Psoas muscle (tissue), 8 donors: ENCODE measurements around the gene MTX1. TPM values are rescaled to one million over a fixed set of nuclear protein-coding genes. Genes with fewer than 3 reads are reported as not detected.
A peak's percentile ranks its signal among the peaks of the same experiment; 100 is the strongest.
"Not testable (repeated sequence)": the region's sequence is repeated elsewhere in the genome, so short reads cannot be mapped to it uniquely, and the experiment has no call there.

Source experiments
- ATAC-seq, 4 donors: fragments of 200-7000 bp; cut with Tn5 transposase; one replicate each; pipeline ENCODE4 v1.9.1; 2020; ENCODE audit warnings: moderate library complexity in 3 of 4, mild to moderate bottlenecking in 2 of 4
- DNase-seq, 2 donors: peaks; one replicate each; pipeline ENCODE4 v3.0.0-alpha.2; 2020
- H3K27ac ChIP-seq: fragments of 200-600 bp; one replicate; pipeline ENCODE4 v1.8.0; 2022
- H3K27me3 ChIP-seq, 3 donors: fragments of 200-600 bp in 1 of 3; one replicate each; pipeline versions ENCODE4 v1.6.1 to v1.8.0; 2013 to 2022; ENCODE audit warnings: low read length in 2 of 3, mild to moderate bottlenecking in 2 of 3, moderate library complexity in 1 of 3; ENCODE audit not compliant: insufficient read depth in 3 of 3
- H3K36me3 ChIP-seq, 2 donors: fragments of 200-600 bp in 1 of 2; one replicate each; pipeline versions ENCODE4 v1.6.1 to v1.8.0; 2013 to 2022; ENCODE audit warnings: low read depth in 1 of 2, mild to moderate bottlenecking in 1 of 2, moderate library complexity in 1 of 2; ENCODE audit not compliant: insufficient read depth in 1 of 2
- H3K4me1 ChIP-seq: fragments of 200-600 bp; one replicate; pipeline ENCODE4 v1.8.0; 2022
- H3K4me3 ChIP-seq: fragments of 200-600 bp; one replicate; pipeline ENCODE4 v1.8.0; 2022; ENCODE audit warnings: mild to moderate bottlenecking
- H3K9me3 ChIP-seq: fragments of 200-600 bp; one replicate; pipeline ENCODE4 v1.8.0; 2022
- WGBS, 3 donors: extraction: QIAGEN DNeasy Blood & Tissue Kit; methylation state at CpG; one replicate each; pipeline versions ENCODE4 v1.1.6 to v1.1.7; 2013; 5-methylcytosine and 5-hydroxymethylcytosine counted together
- intact Hi-C, 2 donors: fragments of 100-400 bp; cut with DNase I; formaldehyde crosslinking; loops; one replicate each; pipeline versions ENCODE4 v1.11.0 to v1.14.2; 2022
- polyA plus RNA-seq, 3 donors: library from polyadenylated mRNA; stranded (reverse); fragments of 200-250 nt; gene quantifications; one replicate each; pipeline ENCODE4 v1.2.3, GENCODE V29; 2013
- total RNA-seq, 4 donors: library from RNA; stranded (reverse); fragmentation: NEBNext Ultra II Directional in 2 of 4; extraction: Animal tissue kit (Norgen Biotek cat#: 25700) in 2 of 4; gene quantifications; one replicate each; pipeline versions ENCODE4 v1.2.1 to v1.2.4, GENCODE V29; 2021 to 2023
- TF ChIP-seq, protein P1 (sequence below): fragments of 200-600 bp; IDR thresholded peaks from one replicate; pipeline ENCODE4 v1.8.0; 2022; ENCODE audit warnings: antibody characterized with exemption
- donor health status: healthy with polysubstance abuse.
- donor health status: DM: no; HTN: no; CAD: no; lungs with moderate emphysema.
- donor health status: Bipolar disorder and iron deficiency.
- donor health status: healthy.
- donor health status: DM: yes; HTN: yes; CAD: no.
- donor health status: DM: no; HTN: no; CAD: no.
- donor health status: DM: no; HTN: no; CAD: no.
- donor health status: DM: yes; HTN: yes; CAD: no.

Gene MTX1
- total and polyA plus RNA-seq, 7 donors, result 8.1 to 47.1 (median 17.7) TPM

DNA sequence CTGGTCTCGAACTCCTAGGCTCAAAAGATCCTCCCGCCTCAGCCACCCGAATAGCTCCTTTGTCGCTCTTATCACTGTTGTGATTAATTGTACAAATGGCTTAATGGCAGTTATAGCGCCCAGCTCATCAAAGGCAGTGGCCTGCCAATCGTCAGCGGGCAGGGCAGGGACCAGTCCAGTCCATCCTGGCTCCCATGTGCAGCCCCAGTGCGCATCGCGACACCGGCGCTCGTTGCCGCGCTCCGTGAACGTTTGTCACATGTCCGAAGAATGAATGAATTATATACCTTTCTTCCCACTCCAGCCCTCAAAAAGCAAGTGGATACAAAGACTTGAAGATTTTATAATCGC, 18.4 kb downstream of the MTX1 start:
- TF ChIP-seq, protein P1, sequence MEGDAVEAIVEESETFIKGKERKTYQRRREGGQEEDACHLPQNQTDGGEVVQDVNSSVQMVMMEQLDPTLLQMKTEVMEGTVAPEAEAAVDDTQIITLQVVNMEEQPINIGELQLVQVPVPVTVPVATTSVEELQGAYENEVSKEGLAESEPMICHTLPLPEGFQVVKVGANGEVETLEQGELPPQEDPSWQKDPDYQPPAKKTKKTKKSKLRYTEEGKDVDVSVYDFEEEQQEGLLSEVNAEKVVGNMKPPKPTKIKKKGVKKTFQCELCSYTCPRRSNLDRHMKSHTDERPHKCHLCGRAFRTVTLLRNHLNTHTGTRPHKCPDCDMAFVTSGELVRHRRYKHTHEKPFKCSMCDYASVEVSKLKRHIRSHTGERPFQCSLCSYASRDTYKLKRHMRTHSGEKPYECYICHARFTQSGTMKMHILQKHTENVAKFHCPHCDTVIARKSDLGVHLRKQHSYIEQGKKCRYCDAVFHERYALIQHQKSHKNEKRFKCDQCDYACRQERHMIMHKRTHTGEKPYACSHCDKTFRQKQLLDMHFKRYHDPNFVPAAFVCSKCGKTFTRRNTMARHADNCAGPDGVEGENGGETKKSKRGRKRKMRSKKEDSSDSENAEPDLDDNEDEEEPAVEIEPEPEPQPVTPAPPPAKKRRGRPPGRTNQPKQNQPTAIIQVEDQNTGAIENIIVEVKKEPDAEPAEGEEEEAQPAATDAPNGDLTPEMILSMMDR, result no peak
- WGBS, 3 donors, result 0% methylated on average over 19 of the region's 19 CpGs
- Histone ChIP-seq H3K27ac (peak overlapping the region; percentile 84), H3K36me3 (no peaks in the 10 kb centered on the region), H3K9me3 (no peaks in the 10 kb centered on the region), H3K4me1 (no peaks in the 10 kb centered on the region), H3K4me3 (peak overlapping the region; percentile 79), H3K27me3 (no peaks in the 10 kb centered on the region)
- intact Hi-C loops, result loop anchor here (1.0 to 5.0 kb wide), 2 partner anchors 21 to 50 kb away; no protein-coding TSS in a partner anchor
- DNase-seq, result peak; percentile 56 to 77
- peak; percentile 59 to 75 (median 65) for ATAC-seq

DNA sequence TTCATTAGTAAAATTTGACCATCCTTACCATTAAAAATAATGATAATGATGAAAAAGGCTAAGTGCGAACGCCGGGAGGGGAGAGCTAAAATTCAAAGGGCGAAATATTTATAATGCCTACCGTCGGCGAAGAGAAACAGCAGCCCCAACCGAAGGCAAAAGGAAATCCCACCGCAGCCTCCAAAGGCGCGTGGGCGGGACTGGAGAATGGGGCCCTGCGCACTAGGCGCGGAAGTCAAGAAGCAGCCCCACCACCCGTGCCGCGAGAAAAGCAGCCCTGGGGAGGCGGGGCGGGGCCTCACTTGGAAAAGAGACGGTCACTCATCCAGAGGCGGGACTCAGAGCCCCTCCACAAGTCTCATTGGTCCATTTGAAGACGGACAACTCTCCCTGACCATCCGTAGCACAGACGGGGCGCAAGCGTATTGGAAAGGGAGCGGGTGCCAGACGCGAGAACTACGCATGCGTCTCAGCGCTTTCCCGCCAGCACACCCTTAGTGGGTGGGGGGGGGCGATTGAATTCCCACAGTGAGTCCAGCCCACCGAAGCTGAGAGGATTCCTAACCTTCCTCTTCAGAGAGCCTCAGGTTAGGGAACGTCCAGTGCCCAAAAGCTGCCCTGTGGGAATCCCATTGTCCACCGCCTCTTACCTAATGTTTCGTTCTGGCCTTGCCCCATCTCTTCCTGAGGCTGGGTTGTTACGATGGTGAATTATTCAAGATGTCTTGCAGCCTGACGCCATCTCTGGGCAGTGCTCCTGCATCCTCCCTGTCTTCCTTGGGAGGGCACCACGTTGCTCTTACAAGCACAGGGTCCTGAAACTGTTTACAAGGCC, 19.0 kb downstream of the MTX1 start:
- H3K27me3 ChIP-seq, result no peaks in the 10 kb centered on the region
- peak overlapping the region; percentile 79 for H3K4me3 ChIP-seq
- intact Hi-C loops, result loop anchor here (1.0 to 5.0 kb wide), 2 partner anchors 21 to 50 kb away; no protein-coding TSS in a partner anchor
- H3K4me1 ChIP-seq, result no peaks in the 10 kb centered on the region
- peak overlapping the region; percentile 84 for H3K27ac ChIP-seq
- no peaks in the 10 kb centered on the region for H3K9me3 ChIP-seq
- 1 to 2% (median 1%) methylated on average over 42 of the region's 42 CpGs for WGBS, 3 donors
- no peaks in the 10 kb centered on the region for H3K36me3 ChIP-seq
- ATAC-seq (peak; percentile 98 to 99 (median 98)), DNase-seq (peak; percentile 98)
- TF ChIP-seq, protein P1, result no peak

- WGBS, 3 donors, result 45 to 58% (median 47%) methylated on average over 9 of the region's 9 CpGs
- Histone ChIP-seq H3K36me3 (no peaks in the 10 kb centered on the region), H3K27me3 (no peaks in the 10 kb centered on the region), H3K27ac (peak overlapping the region; percentile 84), H3K4me3 (peak overlapping the region; percentile 79), H3K9me3 (no peaks in the 10 kb centered on the region), H3K4me1 (no peaks in the 10 kb centered on the region)
- intact Hi-C loops, result loop anchor here (5.0 kb wide), 1 partner anchor 51 kb away; no protein-coding TSS in a partner anchor
- ATAC-seq, result peak; percentile 1 to 16 (median 6)
- no peak for DNase-seq
- TF ChIP-seq, protein P1, result no peak
These were observed 19.6 kb downstream of the MTX1 start for GRCh38 chr1:155228096-155228427.

- H3K9me3 ChIP-seq, H3K4me1 ChIP-seq, H3K36me3 ChIP-seq, H3K27me3 ChIP-seq, ATAC-seq, DNase-seq, H3K4me3 ChIP-seq, H3K27ac ChIP-seq, intact Hi-C loops: not testable (repeated sequence)
- WGBS, 3 donors, result 68 to 71% (median 69%) methylated on average over 3 of the region's 3 CpGs
These were observed 22.8 kb downstream of the MTX1 start for GRCh38 chr1:155231302-155231701.

GRCh38 chr1:155232001-155232978, 23.8 kb downstream of the MTX1 start:
- ATAC-seq, H3K4me1 ChIP-seq, DNase-seq, intact Hi-C loops, H3K27me3 ChIP-seq, H3K4me3 ChIP-seq, H3K9me3 ChIP-seq: not testable (repeated sequence)
- peak overlapping the region; percentile 1 for H3K27ac ChIP-seq
- peaks cover 3 to 18% of the 10 kb centered on the region in 2 donors for H3K36me3 ChIP-seq
- 45 to 54% (median 49%) methylated on average over 12 to 13 of the region's 13 CpGs for WGBS, 3 donors

DNA sequence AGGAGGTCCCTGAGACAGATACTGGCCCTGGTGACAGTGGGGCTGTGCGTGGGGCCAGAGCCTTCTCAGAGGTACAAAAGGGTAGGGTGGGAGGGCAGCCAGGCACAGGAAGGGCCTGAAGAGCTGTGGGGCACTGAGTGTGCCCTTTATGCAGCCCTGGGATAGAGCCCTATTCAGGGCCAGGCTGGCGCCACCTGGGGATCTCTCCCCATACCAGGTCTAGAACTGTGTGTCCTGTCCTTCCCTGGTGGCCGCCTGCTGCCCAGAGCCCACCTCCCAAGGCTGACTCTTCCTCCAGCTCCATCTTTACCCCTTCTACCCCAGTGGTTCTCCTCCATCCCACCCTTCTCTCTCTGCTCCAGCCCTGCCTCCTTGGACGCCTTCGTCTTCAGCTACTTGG, 25.0 kb downstream of the MTX1 start:
- 86 to 100% (median 87%) methylated on average over 1 of the region's 5 CpGs for WGBS, 3 donors
- H3K4me3 ChIP-seq, H3K4me1 ChIP-seq, intact Hi-C loops, DNase-seq, H3K27me3 ChIP-seq, H3K9me3 ChIP-seq, ATAC-seq, H3K27ac ChIP-seq: not testable (repeated sequence)
- peaks cover 3 to 24% of the 10 kb centered on the region in 2 donors for H3K36me3 ChIP-seq

DNA sequence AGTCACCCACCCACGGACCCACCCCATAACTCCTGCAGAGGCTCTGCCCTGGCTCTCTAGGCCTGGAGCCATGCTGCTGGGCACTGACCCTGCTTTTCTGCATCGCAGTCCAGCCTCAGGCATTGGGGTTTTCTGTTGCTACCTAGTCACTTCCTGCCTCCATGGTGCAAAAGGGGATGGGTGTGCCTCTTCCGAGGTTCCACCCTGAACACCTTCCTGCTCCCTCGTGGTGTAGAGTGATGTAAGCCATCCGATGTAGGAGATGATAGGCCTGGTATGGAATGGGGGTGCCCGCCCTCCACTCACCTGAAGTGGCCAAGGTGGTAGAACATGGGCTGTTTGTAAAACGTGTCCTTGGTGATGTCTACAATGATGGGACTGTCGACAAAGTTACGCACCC, 26.9 kb downstream of the MTX1 start:
- intact Hi-C loops, H3K27me3 ChIP-seq, H3K4me1 ChIP-seq, H3K9me3 ChIP-seq, ATAC-seq, DNase-seq, H3K27ac ChIP-seq, H3K4me3 ChIP-seq: not testable (repeated sequence)
- H3K36me3 ChIP-seq, result peaks cover 3 to 24% of the 10 kb centered on the region in 2 donors
- 87 to 95% (median 91%) methylated on average over 5 to 9 of the region's 9 CpGs for WGBS, 3 donors
